Sigmoid colon (tissue), 4 donors: ENCODE data around the gene NXPE4.

ENCODE experiments used
- EP300 ChIP-seq, 4 donors: sonication (generic); formaldehyde crosslinking; IDR thresholded peaks; one replicate each; pipeline ENCODE4 v1.6.1; 2017; ENCODE audit warnings: antibody characterized with exemption in 4 of 4
- TF ChIP-seq, protein P1 (sequence below), 4 experiments: fragments of 450-650 bp in 3 of 4; fragments of 200-600 bp in 1 of 4; IDR thresholded peaks; one replicate each; pipeline ENCODE4 v1.5.1; 2016 to 2019; ENCODE audit warnings: antibody characterized with exemption in 4 of 4, mild to moderate bottlenecking in 3 of 4, moderate library complexity in 2 of 4

- TF ChIP-seq, protein P1, sequence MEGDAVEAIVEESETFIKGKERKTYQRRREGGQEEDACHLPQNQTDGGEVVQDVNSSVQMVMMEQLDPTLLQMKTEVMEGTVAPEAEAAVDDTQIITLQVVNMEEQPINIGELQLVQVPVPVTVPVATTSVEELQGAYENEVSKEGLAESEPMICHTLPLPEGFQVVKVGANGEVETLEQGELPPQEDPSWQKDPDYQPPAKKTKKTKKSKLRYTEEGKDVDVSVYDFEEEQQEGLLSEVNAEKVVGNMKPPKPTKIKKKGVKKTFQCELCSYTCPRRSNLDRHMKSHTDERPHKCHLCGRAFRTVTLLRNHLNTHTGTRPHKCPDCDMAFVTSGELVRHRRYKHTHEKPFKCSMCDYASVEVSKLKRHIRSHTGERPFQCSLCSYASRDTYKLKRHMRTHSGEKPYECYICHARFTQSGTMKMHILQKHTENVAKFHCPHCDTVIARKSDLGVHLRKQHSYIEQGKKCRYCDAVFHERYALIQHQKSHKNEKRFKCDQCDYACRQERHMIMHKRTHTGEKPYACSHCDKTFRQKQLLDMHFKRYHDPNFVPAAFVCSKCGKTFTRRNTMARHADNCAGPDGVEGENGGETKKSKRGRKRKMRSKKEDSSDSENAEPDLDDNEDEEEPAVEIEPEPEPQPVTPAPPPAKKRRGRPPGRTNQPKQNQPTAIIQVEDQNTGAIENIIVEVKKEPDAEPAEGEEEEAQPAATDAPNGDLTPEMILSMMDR (IDR thresholded peaks at IDR 0.05) = no peak
- TF ChIP-seq EP300 (IDR thresholded peaks at IDR 0.05) = no peak
These were observed 8.8 kb downstream of the NXPE4 start for GRCh38 chr11:114586797-114587196.
